K562 (cell line): ENCODE results near the gene ZNF346. TPM values are rescaled to one million over a fixed set of nuclear protein-coding genes. Genes with fewer than 3 reads are reported as not detected.

ENCODE experiments used
- ATAC-seq: fragments of 200-7000 bp; cut with Tn5 transposase; 3 replicates; pipeline ENCODE4 v1.9.1; 2020; ENCODE audit warnings: moderate library complexity
- BruUV-seq: library from RNA; stranded (reverse); fragments of 400-500 nt; replicated peaks from 2 replicates; lab custom pipeline; 2021; lab: Mats Ljungman, UMichigan
- CTCF ChIA-PET: fragments of 300-600 bp; formaldehyde crosslinking; extraction: SDS; loops from one replicate; lab custom pipeline; 2021; ENCODE audit warnings: low intra/inter-chr PET ratio; lab: Yijun Ruan, JAX
- POLR2A ChIA-PET: fragments of 300-600, 350-650 bp; sonication (Branson Sonifier 250); formaldehyde crosslinking; extraction: SDS; loops from one replicate; lab custom pipeline; 2021; ENCODE audit warnings: antibody characterized with exemption, inconsistent platforms; lab: Yijun Ruan, JAX
- DNase-seq, 4 experiments: peaks; one replicate each; pipeline versions ENCODE4 v3.0.0 to v3.0.0-alpha.2; 2011 to 2018; ENCODE audit warnings: low spot score in 3 of 4, mixed read lengths in 3 of 4; ENCODE audit errors: extremely low read depth in 1 of 4
- FAIRE-seq: peaks from 2 replicates; lab custom pipeline; 2011; peaks lifted over from hg19 to GRCh38; lab: Jason Lieb, UNC
- H2AFZ ChIP-seq: 2 replicates; pipeline ENCODE4 v1.6.0; 2011; ENCODE audit warnings: low read depth, low read length, control low read depth, inconsistent platforms
- H3K27ac ChIP-seq: fragments of 200-600 bp; 3 replicates; pipeline ENCODE4 v1.8.0; 2011; ENCODE audit warnings: low read depth, mild to moderate bottlenecking, control low read depth, inconsistent platforms, low read length, moderate library complexity, mixed read lengths; ENCODE audit errors: extremely low read depth
- H3K27me3 ChIP-seq, 2 experiments: fragments of 300-600 bp in 1 of 2; 2 replicates in 1 of 2; 3 replicates in 1 of 2; pipeline versions ENCODE4 v1.6.0 to v1.8.0; 2011; ENCODE audit warnings: inconsistent platforms in 2 of 2, low read length in 2 of 2, mild to moderate bottlenecking in 1 of 2, mixed read lengths in 1 of 2, moderate library complexity in 1 of 2; ENCODE audit not compliant: control insufficient read depth in 2 of 2, insufficient read depth in 2 of 2
- H3K36me3 ChIP-seq: fragments of 300-600 bp; 3 replicates; pipeline ENCODE4 v1.8.0; 2011; ENCODE audit warnings: mild to moderate bottlenecking, low read length, inconsistent platforms; ENCODE audit not compliant: control insufficient read depth, insufficient read depth
- H3K4me1 ChIP-seq, 2 experiments: fragments of 200-600 bp in 1 of 2; replicated peaks in 1 of 2; 2 replicates in 1 of 2; 3 replicates in 1 of 2; pipeline versions ENCODE4 v1.5.1 to v1.8.0; 2011; ENCODE audit warnings: inconsistent platforms in 2 of 2, low read length in 2 of 2, mild to moderate bottlenecking in 1 of 2, mixed read lengths in 1 of 2, moderate library complexity in 1 of 2; ENCODE audit not compliant: control insufficient read depth in 2 of 2, insufficient read depth in 2 of 2
- H3K4me2 ChIP-seq: 2 replicates; pipeline ENCODE4 v1.6.1; 2011; ENCODE audit warnings: low read length, control low read depth, inconsistent platforms, mixed read lengths; ENCODE audit not compliant: insufficient read depth
- H3K4me3 ChIP-seq: fragments of 200-600 bp; sonication (generic), shearing (Covaris generic); 2 replicates; pipeline ENCODE4 v1.5.1; 2016; ENCODE audit warnings: control low read depth, inconsistent platforms
- H3K79me2 ChIP-seq: fragments of 200-600 bp; 3 replicates; pipeline ENCODE4 v1.8.0; 2011; ENCODE audit warnings: low read length, inconsistent platforms; ENCODE audit not compliant: control insufficient read depth, insufficient read depth
- H3K9ac ChIP-seq, 2 experiments: 2 replicates each; pipeline versions ENCODE4 v1.6.0 to v1.6.1; 2011; ENCODE audit warnings: low read depth in 2 of 2, low read length in 2 of 2, control low read depth in 1 of 2, inconsistent platforms in 1 of 2, mild to moderate bottlenecking in 1 of 2, mixed read lengths in 1 of 2; ENCODE audit not compliant: insufficient read depth in 1 of 2
- H3K9me1 ChIP-seq: one replicate; pipeline ENCODE4 v1.6.0; 2011; ENCODE audit warnings: inconsistent platforms, mild to moderate bottlenecking, low read length, moderate library complexity; ENCODE audit not compliant: control insufficient read depth, insufficient read depth
- H3K9me3 ChIP-seq: replicated peaks from 2 replicates; pipeline ENCODE4 v1.5.1; 2011; ENCODE audit warnings: low read depth, low read length, inconsistent platforms; ENCODE audit not compliant: control insufficient read depth, insufficient read depth
- H4K20me1 ChIP-seq: replicated peaks from 2 replicates; pipeline ENCODE4 v1.6.1; 2011; ENCODE audit warnings: low read length, inconsistent platforms, mixed read lengths; ENCODE audit not compliant: control insufficient read depth, insufficient read depth
- ARID3B ChIP-seq: fragments of 250-450 bp; sonication (Bioruptor Pico); IDR thresholded peaks from 2 replicates; pipeline ENCODE4 v1.4.0; 2020; ENCODE audit warnings: borderline replicate concordance
- E2F1 ChIP-seq: sonication (generic); formaldehyde crosslinking; IDR thresholded peaks from 2 replicates; pipeline ENCODE4 v1.8.1; 2023; ENCODE audit warnings: mild to moderate bottlenecking, missing genetic modification reagents, moderate library complexity
- FOXK2 ChIP-seq, 2 experiments: fragments of 450-650 bp; IDR thresholded peaks in 1 of 2; conservative IDR thresholded peaks in 1 of 2; 2 replicates each; pipeline ENCODE4 v1.6.1; 2016; ENCODE audit warnings: low read depth in 2 of 2, mild to moderate bottlenecking in 1 of 2
- KDM2B ChIP-seq: fragments of 250-450 bp; sonication (Bioruptor Pico); IDR thresholded peaks from 2 replicates; pipeline ENCODE4 v1.8.0; 2021; ENCODE audit warnings: mild to moderate bottlenecking, moderate library complexity
- RBFOX2 ChIP-seq: fragments of 200-400 bp; formaldehyde crosslinking; IDR thresholded peaks from 2 replicates; pipeline ENCODE4 v1.6.1; 2017; ENCODE audit warnings: low read depth, mild to moderate bottlenecking, low read length, moderate library complexity
- STAT5A ChIP-seq: IDR thresholded peaks from 2 replicates; pipeline ENCODE4 v1.6.1; 2012; ENCODE audit warnings: low read length, inconsistent platforms, borderline replicate concordance
- TCF15 ChIP-seq: fragments of 250-450 bp; sonication (Bioruptor Pico); IDR thresholded peaks from 2 replicates; pipeline ENCODE4 v1.8.0; 2022; ENCODE audit warnings: moderate library complexity, mild to moderate bottlenecking, inconsistent platforms
- ZNF121 ChIP-seq: sonication (generic); formaldehyde crosslinking; conservative IDR thresholded peaks from 2 replicates; pipeline ENCODE4 v1.8.0; 2022; ENCODE audit warnings: missing genetic modification reagents
- WGBS: fragments of 100-300 bp; shearing (Covaris generic); methylation state at CpG from one replicate; pipeline ENCODE4 v1.1.6; 2016; ENCODE audit warnings: low coverage, mixed read lengths; ENCODE audit not compliant: insufficient coverage; ENCODE audit errors: missing lambda C conversion rate; 5-methylcytosine and 5-hydroxymethylcytosine counted together
- in situ Hi-C: fragments of 300-500 bp; cut with MboI; formaldehyde crosslinking; loops from 4 replicates; pipeline ENCODE4 v1.15.0; 2018; ENCODE audit warnings: inconsistent platforms, mixed read lengths
- intact Hi-C: fragments of 100-400 bp; cut with micrococcal nuclease; formaldehyde crosslinking; loops from 2 replicates; pipeline ENCODE4 v1.14.2; 2022
- polyA plus RNA-seq, 8 experiments: library from polyadenylated mRNA; depleted of rRNA in 4 of 8; stranded (reverse) in 5 of 8; unstranded in 3 of 8; fragments of >200 nt; fragmentation: Nextera tagmentation in 2 of 8; fragmentation: Illumina TruSeq in 1 of 8; extraction: Ambion mirVana in 2 of 8; extraction: Trizol in 1 of 8; gene quantifications; 2 replicates each; pipeline versions ENCODE4 v1.2.1 to v1.2.3, GENCODE V29; 2011 to 2014; ENCODE audit warnings: inconsistent platforms in 1 of 8, missing spikeins in 1 of 8
- total RNA-seq, 7 experiments: library from RNA; depleted of rRNA in 6 of 7; stranded (reverse); fragments of >200 nt in 6 of 7; fragmentation: Illumina TruSeq in 2 of 7; extraction: Trizol in 2 of 7; gene quantifications; 2 replicates each; pipeline versions ENCODE4 v1.2.1 to v1.2.3, GENCODE V29; 2011 to 2021; ENCODE audit warnings: low replicate concordance in 1 of 7
- TF ChIP-seq, protein P1 (sequence below): fragments of 250-450 bp; sonication (Bioruptor Pico); IDR thresholded peaks from 2 replicates; pipeline ENCODE4 v1.5.1; 2021; ENCODE audit warnings: mild to moderate bottlenecking
- TF ChIP-seq, protein P2 (sequence below), 2 experiments: fragments of 450-650 bp; IDR thresholded peaks; 2 replicates each; pipeline ENCODE4 v1.6.1; 2018; ENCODE audit warnings: mild to moderate bottlenecking in 2 of 2, low read depth in 1 of 2; ENCODE audit not compliant: partially characterized antibody in 2 of 2

Gene ZNF346
- total and polyA plus RNA-seq, 9 of the 15 experiments (the other 6 are each of a cell fraction or from before 2014, with no cell fraction given), result 5.0 to 25.1 (median 20.1) TPM

DNA sequence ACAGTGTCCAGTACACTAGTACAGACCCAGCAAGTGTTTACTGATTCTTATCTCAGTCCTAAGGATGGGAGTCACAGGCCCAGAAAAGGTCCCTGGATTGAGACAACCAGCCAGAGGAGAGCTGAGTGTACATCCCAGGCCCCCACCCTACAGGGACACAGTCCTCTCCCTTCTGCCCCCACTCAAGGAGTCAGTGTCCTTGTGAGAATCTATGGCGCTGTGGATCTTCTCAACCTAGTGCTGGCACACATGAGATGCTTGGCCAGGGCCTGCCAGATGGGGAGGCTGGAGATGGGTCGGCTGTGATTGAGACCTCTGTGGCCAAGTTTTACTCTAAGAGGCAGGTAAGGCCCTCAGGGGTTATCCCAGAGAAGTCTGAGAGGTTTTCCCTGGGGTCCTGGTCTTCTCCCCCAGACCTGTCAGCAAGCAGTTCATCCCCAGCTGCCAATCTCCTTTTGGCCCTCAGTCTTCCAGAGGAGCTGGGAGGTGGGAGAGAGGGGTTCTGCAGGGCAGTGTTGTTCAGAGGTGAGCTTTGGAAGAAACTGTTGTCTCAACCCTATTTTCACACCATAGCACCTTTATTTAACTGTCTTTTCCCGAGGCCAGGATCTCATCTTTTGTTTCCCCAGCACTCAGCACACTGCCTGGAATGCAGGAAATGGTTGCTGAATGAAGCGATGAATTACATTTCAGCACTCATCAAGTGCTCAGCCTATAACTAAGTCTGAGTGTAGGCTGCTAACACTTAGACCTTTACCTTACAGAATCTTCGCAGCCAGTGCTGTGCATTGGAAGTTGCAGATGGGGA, 107.9 kb downstream of the ZNF346 start:
- no TSS peak for BruUV-seq
- DNase-seq, result no peak
- ATAC-seq, result no peak
- Histone ChIP-seq H2AFZ (no peak overlapping the region), H3K27ac (no peak overlapping the region), H3K9me1 (no peaks in the 10 kb centered on the region), H3K9me3 (no peaks in the 10 kb centered on the region), H3K36me3 (peaks cover 5% of the 10 kb centered on the region), H3K79me2 (peaks cover 14% of the 10 kb centered on the region), H3K9ac (peak overlapping the region in 1 of 2 experiments; percentile 22; a peak in 1 of 4 replicates), H3K4me3 (no peak overlapping the region), H3K27me3 (no peaks in the 10 kb centered on the region), H3K4me2 (no peak overlapping the region; the same call in 1 of the 2 replicates), H3K4me1 (peaks cover 12 to 29% of the 10 kb centered on the region in 2 experiments), H4K20me1 (no peaks in the 10 kb centered on the region; the same call in 1 of the 2 replicates)
- POLR2A ChIA-PET, result interaction anchor here (0.6 to 1.0 kb wide), 2 partner anchors 12 to 365 kb away, joined by 3 read pairs; no protein-coding TSS in a partner anchor
- in situ Hi-C loops, result no loop called here
- 66% methylated on average over 5 of the region's 5 CpGs for WGBS
- no peak for FAIRE-seq
- intact Hi-C loops, result loop anchor here (5.0 kb wide), 1 partner anchor 172 kb away; the partner anchor contains the start of genes PRELID1 and RAB24
- CTCF ChIA-PET, result no interaction called here
- TF ChIP-seq ZNF121 (no peak), FOXK2 (conservative IDR thresholded peaks at IDR 0.05 in 1 of 2, IDR thresholded peaks at IDR 0.05 in 1 of 2; ENCODE audit: low read depth in 2 of 2) (no peak), ARID3B (no peak), KDM2B (CRISPR knock-in tag) (no peak), STAT5A (no peak), E2F1 (CRISPR knock-in tag) (no peak), RBFOX2 (no peak), TCF15 (no peak)
- TF ChIP-seq, protein P1, sequence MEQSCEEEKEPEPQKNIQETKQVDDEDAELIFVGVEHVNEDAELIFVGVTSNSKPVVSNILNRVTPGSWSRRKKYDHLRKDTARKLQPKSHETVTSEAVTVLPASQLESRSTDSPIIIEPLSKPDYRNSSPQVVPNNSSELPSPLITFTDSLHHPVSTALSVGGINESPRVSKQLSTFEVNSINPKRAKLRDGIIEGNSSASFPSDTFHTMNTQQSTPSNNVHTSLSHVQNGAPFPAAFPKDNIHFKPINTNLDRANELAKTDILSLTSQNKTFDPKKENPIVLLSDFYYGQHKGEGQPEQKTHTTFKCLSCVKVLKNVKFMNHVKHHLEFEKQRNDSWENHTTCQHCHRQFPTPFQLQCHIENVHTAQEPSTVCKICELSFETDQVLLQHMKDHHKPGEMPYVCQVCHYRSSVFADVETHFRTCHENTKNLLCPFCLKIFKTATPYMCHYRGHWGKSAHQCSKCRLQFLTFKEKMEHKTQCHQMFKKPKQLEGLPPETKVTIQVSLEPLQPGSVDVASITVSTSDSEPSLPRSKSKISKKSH, result no peak
- TF ChIP-seq, protein P2, sequence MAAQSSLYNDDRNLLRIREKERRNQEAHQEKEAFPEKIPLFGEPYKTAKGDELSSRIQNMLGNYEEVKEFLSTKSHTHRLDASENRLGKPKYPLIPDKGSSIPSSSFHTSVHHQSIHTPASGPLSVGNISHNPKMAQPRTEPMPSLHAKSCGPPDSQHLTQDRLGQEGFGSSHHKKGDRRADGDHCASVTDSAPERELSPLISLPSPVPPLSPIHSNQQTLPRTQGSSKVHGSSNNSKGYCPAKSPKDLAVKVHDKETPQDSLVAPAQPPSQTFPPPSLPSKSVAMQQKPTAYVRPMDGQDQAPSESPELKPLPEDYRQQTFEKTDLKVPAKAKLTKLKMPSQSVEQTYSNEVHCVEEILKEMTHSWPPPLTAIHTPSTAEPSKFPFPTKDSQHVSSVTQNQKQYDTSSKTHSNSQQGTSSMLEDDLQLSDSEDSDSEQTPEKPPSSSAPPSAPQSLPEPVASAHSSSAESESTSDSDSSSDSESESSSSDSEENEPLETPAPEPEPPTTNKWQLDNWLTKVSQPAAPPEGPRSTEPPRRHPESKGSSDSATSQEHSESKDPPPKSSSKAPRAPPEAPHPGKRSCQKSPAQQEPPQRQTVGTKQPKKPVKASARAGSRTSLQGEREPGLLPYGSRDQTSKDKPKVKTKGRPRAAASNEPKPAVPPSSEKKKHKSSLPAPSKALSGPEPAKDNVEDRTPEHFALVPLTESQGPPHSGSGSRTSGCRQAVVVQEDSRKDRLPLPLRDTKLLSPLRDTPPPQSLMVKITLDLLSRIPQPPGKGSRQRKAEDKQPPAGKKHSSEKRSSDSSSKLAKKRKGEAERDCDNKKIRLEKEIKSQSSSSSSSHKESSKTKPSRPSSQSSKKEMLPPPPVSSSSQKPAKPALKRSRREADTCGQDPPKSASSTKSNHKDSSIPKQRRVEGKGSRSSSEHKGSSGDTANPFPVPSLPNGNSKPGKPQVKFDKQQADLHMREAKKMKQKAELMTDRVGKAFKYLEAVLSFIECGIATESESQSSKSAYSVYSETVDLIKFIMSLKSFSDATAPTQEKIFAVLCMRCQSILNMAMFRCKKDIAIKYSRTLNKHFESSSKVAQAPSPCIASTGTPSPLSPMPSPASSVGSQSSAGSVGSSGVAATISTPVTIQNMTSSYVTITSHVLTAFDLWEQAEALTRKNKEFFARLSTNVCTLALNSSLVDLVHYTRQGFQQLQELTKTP (IDR thresholded peaks at IDR 0.05; ENCODE audit: low read depth in 1 of 2, partially characterized antibody in 2 of 2), result no peak
